GM21390 (cell line): ENCODE measurements around the gene PFKFB3.

Experiments
- ATAC-seq: cut with Tn5 transposase; IDR thresholded peaks from one replicate; pipeline ENCODE4 v1.9.1; 2021; ENCODE audit not compliant: unreplicated experiment

Gene PFKFB3

GRCh38 chr10:6219494-6219836, 16.7 kb downstream of the PFKFB3 start:
- ATAC-seq, result no peak

GRCh38 chr10:6220418-6221191, 17.9 kb downstream of the PFKFB3 start:
- no peak for ATAC-seq

DNA sequence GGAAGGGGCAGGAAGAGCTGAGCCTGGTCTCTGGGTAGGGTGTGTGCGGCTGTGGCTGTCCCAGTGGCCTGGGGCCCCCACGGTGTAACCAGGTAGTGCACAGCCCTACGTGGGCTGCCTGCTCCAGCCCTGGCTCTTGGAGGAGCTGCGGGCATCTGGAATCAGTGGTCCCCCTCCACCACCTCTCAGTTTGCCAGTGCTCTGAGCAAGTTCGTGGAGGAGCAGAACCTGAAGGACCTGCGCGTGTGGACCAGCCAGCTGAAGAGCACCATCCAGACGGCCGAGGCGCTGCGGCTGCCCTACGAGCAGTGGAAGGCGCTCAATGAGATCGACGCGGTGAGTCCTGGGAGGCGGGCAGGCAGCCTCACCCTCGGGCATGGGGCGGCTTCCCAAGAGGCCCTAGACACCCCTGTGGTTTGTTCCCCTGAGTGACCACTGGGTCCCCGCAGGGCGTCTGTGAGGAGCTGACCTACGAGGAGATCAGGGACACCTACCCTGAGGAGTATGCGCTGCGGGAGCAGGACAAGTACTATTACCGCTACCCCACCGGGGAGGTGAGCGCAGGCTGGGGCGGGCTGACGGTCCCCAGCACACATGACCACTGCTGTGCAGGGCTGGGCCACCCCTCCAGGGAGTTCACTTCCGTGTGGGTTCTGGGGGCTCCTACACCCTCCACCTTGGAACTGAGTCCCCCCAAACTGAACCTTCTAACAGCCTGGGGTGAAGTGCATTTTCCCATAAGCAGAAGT, 18.6 kb downstream of the PFKFB3 start:
- ATAC-seq, result no peak

DNA sequence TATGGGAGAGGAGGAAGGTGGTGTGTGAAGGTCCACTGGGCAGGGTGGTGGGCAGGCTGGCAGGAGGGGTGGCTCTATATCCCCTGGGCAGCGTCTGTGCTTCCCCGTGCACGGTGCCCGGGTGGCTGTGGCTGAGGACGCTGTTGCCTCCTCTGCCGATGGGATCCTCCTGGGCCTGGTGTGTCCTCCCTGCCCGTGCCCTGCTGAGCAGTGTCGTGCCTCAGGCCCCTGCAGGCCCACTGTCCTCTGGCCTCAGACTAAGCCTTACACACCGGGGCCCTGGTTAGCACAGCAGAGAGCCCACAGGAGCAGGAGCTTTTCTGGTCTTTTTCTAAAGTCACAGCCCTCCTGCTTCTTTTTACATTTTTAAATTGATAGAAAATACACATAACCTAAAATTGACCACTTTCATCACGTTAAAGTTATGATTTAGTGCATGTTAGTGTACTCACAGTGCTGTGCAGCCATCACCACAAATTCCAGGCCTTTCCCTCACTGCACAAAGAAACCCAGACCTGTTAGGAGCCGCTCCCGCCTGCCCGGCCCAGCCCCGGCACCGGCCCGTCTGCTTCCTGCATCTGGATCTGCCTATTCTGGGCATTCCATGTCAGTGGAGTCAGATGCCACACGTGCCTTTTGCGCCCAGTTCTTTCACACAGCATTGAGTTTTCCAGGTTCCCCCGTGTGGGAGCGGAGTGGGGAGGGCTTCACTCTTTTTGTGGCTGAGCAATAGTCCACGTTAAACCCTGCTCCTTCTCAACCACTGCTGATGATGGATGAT, 19.4 kb downstream of the PFKFB3 start:
- no peak for ATAC-seq

- no peak for ATAC-seq
These were observed 20.0 kb downstream of the PFKFB3 start for GRCh38 chr10:6222755-6223154.

- no peak for ATAC-seq
These were observed 21.2 kb downstream of the PFKFB3 start for GRCh38 chr10:6223981-6224380.

DNA sequence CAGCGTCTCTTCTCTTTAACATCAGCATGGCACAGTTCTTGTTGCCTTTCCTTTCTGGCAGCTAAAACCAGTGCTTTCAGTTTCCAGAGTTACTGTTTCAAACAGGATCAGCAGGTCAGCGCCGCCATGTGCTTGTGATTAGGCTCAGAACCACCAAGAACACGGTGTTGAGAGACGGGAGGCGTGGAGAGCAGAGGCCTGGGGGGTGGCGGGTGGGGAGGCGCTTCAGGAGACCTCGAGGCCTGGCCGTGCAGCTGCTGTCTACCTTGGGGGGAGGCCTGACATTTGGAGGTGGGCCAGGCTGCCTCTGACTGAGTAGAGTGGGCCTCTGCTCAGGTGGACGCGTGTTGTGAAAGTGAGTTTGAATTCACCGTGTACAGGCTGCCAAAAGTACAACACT, 22.0 kb downstream of the PFKFB3 start:
- ATAC-seq, result no peak

DNA sequence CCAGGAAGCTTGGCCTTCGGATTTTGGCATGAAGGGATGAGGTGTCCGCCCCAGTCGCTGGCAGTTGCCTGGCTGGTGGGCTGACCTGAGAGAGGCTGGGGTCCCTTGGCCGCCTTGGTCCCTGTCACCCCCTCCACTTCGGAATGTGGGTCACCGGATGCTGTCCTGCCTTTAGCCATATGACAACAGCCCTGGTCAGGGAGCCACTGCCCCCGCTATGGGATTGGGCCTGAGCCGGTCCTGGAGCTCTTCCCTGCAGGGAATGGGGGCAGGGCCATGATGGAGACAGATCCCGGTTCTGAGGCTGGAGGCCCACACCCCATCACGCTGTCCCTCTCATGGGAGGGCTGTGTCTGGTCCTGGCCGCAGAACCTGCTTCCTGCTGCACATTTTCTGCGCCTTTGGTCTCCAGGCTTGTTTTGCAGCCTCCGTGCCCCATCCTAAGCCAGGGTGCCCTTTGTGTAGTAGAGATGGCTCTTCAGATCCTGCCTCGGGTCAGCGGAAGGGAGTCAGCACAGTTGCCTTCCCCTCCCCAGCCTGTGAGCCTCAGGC, 22.6 kb downstream of the PFKFB3 start:
- ATAC-seq, result no peak

GRCh38 chr10:6226216-6226615, 23.5 kb downstream of the PFKFB3 start:
- ATAC-seq, result no peak

- no peak for ATAC-seq
These were observed 24.6 kb downstream of the PFKFB3 start for GRCh38 chr10:6227346-6227745.

DNA sequence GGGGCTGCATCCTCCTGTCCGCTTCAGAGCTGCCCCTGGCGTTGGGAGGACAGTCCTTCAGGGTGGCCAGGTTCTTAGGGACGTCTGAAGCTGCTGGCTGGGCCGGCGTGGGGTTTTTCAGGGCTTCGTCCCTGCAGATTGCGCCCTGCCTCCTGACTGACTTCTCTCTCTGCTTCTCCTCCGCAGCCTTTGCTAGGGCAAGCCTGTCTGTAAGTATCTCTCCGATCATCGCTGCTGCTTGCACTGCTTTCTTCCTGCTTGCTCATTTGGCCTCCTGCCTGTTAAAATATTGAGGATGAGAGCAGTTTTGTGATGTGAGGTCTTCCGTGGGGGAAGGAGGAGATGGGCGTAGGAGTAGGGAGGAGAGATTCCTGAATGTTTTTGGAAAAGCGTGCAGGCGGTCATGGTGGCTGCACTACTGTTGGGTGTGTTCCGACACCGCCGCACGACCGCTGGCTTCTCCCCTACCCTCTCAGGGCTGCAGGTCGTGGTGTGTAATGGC, 25.3 kb downstream of the PFKFB3 start:
- no peak for ATAC-seq

GRCh38 chr10:6228647-6229046, 25.9 kb downstream of the PFKFB3 start:
- ATAC-seq, result no peak

DNA sequence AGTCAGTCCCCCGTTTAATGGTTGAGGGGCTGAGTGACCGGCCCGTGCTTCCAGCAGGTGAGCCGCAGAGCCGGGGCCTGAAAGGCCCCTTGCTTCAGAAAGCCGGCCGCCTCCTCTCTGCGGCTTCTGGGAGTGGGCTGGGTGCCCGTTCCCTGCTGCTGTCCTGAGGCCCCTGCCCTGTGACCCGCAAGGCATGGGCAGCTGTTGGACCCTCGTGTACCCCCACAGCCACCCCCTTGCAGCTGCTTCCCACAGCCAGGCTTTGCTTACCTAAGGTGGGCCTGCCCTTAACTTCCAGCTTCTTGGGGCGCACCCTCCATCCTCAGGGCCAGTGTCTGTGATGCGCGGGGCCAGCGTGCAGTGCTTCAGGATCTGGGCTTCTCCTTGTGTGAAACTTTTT, 26.6 kb downstream of the PFKFB3 start:
- ATAC-seq, result no peak

DNA sequence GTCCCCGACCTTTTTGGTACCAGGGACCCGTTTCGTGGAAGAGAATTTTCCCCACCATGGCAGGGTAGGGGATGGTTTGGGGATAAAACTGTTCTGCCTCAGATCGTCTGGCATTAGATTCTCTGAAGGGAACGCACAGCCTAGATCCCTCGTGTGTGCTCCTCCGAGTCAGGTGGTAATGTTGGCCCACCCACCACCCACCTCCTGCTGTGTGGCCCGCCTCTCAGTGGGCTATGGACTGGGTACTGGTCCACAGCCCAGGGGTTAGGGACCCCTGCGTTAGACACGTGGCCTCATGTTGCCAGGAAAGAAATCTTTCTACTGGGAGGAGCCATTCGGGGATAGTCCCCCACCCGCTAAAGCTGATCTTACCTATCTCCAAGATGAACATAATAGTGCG, 27.0 kb downstream of the PFKFB3 start:
- ATAC-seq, result no peak

DNA sequence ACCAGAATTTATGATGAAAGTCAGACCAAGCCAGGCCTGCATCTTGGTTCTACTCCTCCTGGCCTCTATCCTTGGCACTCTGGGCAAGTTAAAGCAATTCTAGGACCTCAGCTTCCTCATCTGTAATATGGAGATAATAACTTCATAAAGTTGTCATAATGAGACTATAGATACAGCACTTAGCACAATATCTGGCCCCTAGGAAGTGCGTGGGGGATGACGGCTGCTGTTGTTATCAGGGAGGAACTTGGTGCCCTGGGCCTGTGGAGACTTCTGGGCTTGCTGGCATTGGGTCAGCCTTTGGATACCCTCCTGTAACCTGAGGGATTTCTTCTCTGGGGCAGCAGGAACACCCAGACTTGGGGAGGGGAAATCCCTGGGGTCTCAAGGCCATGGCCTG, 27.6 kb downstream of the PFKFB3 start:
- ATAC-seq, result no peak

DNA sequence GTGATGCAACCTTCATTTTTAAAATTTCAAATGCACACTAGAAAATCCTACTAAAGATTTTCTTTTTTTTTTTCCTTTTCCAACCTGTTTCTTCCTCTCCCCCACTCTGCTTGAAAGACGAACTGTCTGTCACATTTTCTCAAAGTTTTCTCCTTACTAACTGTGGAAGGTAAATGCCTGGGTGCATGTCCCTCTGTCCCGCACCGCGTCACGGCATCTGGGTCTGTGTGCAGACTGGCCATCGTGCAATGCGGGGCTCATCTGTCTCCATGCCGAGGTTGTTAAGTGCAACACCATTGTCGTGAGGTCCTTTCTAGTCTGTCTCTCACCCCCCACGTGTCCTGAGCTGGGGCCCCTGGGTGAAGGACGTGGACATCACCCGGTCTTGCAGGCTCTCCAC, 28.4 kb downstream of the PFKFB3 start:
- ATAC-seq, result no peak

DNA sequence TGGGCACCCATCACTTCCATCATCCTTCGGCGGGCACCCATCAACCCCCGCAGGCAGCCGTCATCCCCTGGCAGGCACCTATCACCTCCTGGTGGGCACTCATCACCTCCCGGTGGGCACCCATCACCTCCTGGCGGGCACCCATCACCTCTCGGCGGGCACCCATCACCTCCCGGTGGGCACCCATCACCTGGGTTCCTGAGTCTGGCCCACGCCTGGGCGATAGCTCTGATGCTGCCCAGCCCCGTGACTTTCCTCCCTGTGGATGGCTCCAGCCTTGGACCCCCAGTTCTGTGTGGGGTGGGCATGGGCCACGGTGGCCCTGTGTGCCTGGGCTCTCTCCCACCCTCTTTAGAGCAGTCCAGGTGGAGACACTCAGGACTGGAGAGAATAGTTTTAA, 29.0 kb downstream of the PFKFB3 start:
- no peak for ATAC-seq

GRCh38 chr10:6232225-6232807, 29.6 kb downstream of the PFKFB3 start:
- ATAC-seq, result no peak

DNA sequence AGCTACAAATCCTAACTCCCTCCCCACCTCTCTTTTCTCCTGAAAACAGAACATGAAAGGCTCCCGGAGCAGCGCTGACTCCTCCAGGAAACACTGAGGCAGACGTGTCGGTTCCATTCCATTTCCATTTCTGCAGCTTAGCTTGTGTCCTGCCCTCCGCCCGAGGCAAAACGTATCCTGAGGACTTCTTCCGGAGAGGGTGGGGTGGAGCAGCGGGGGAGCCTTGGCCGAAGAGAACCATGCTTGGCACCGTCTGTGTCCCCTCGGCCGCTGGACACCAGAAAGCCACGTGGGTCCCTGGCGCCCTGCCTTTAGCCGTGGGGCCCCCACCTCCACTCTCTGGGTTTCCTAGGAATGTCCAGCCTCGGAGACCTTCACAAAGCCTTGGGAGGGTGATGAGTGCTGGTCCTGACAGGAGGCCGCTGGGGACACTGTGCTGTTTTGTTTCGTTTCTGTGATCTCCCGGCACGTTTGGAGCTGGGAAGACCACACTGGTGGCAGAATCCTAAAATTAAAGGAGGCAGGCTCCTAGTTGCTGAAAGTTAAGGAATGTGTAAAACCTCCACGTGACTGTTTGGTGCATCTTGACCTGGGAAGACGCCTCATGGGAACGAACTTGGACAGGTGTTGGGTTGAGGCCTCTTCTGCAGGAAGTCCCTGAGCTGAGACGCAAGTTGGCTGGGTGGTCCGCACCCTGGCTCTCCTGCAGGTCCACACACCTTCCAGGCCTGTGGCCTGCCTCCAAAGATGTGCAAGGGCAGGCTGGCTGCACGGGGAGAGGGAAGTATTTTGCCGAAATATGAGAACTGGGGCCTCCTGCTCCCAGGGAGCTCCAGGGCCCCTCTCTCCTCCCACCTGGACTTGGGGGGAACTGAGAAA, 30.4 kb downstream of the PFKFB3 start:
- no peak for ATAC-seq

DNA sequence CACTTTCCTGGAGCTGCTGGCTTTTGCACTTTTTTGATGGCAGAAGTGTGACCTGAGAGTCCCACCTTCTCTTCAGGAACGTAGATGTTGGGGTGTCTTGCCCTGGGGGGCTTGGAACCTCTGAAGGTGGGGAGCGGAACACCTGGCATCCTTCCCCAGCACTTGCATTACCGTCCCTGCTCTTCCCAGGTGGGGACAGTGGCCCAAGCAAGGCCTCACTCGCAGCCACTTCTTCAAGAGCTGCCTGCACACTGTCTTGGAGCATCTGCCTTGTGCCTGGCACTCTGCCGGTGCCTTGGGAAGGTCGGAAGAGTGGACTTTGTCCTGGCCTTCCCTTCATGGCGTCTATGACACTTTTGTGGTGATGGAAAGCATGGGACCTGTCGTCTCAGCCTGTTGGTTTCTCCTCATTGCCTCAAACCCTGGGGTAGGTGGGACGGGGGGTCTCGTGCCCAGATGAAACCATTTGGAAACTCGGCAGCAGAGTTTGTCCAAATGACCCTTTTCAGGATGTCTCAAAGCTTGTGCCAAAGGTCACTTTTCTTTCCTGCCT, 31.1 kb downstream of the PFKFB3 start:
- ATAC-seq, result no peak
